PC-3 (cell line): ENCODE measurements around the gene RAET1E. TPM values are rescaled to one million over a fixed set of nuclear protein-coding genes. Genes with fewer than 3 reads are reported as not detected.

Experiments
- ATAC-seq: fragments of 200-7000 bp; cut with Tn5 transposase; 2 replicates; pipeline ENCODE4 v1.9.1; 2020; ENCODE audit warnings: mild to moderate bottlenecking, moderate library complexity
- BruUV-seq: library from RNA; stranded (reverse); fragments of 400-500 nt; replicated peaks from 2 replicates; lab custom pipeline; 2021; lab: Mats Ljungman, UMichigan
- CTCF ChIA-PET: fragments of 300-600 bp; sonication (Branson Sonifier 250); formaldehyde crosslinking; loops from one replicate; lab custom pipeline; 2022; ENCODE audit warnings: antibody characterized with exemption; lab: Charles Lee
- POLR2A ChIA-PET: fragments of 300-600 bp; sonication (Branson Sonifier 250); formaldehyde crosslinking; loops from one replicate; lab custom pipeline; 2022; ENCODE audit warnings: antibody characterized with exemption; ENCODE audit not compliant: unreplicated experiment; lab: Charles Lee
- DNase-seq: peaks from one replicate; pipeline ENCODE4 v3.0.0-alpha.2; 2015
- H2AFZ ChIP-seq: fragments of 300-600 bp; sonication (generic); 2 replicates; pipeline ENCODE4 v1.6.0; 2016; ENCODE audit warnings: antibody characterized with exemption, low read length
- H3F3A ChIP-seq: fragments of 300-600 bp; sonication (generic); one replicate; pipeline ENCODE4 v1.6.0; 2017; ENCODE audit warnings: antibody characterized with exemption, low read length, control low read depth, mild to moderate bottlenecking; ENCODE audit not compliant: unreplicated experiment
- H3K27ac ChIP-seq: fragments of 300-600 bp; sonication (generic); 2 replicates; pipeline ENCODE4 v1.5.1; 2016; ENCODE audit warnings: mild to moderate bottlenecking, low read length
- H3K27me3 ChIP-seq: fragments of 300-600 bp; sonication (generic); 2 replicates; pipeline ENCODE4 v1.6.1; 2016; ENCODE audit warnings: low read length, mixed read lengths
- H3K36me3 ChIP-seq: fragments of 300-600 bp; sonication (generic); 2 replicates; pipeline ENCODE4 v1.6.1; 2016; ENCODE audit warnings: low read depth, mixed run types, low read length, mixed read lengths
- H3K4me1 ChIP-seq: fragments of 300-600 bp; sonication (generic); 2 replicates; pipeline ENCODE4 v1.5.1; 2016; ENCODE audit warnings: low read length; ENCODE audit not compliant: insufficient read depth
- H3K4me2 ChIP-seq: fragments of 300-600 bp; sonication (generic); 2 replicates; pipeline ENCODE4 v1.6.0; 2016; ENCODE audit warnings: low read length
- H3K4me3 ChIP-seq: fragments of 300-600 bp; sonication (generic); 2 replicates; pipeline ENCODE4 v1.5.1; 2016; ENCODE audit warnings: mild to moderate bottlenecking, low read length, mixed read lengths
- H3K79me2 ChIP-seq: fragments of 300-600 bp; sonication (generic); 2 replicates; pipeline ENCODE4 v1.6.1; 2017; ENCODE audit warnings: low read length, mixed read lengths
- H3K9ac ChIP-seq: fragments of 300-600 bp; sonication (generic); 2 replicates; pipeline ENCODE4 v1.6.0; 2016; ENCODE audit warnings: mild to moderate bottlenecking, low read length
- H3K9me2 ChIP-seq: fragments of 300-600 bp; sonication (generic); replicated peaks from 2 replicates; pipeline ENCODE4 v1.6.1; 2016; ENCODE audit warnings: mixed run types, low read length, mixed read lengths
- H3K9me3 ChIP-seq: fragments of 300-600 bp; sonication (generic); 2 replicates; pipeline ENCODE4 v1.6.1; 2016; ENCODE audit warnings: low read length, mixed read lengths
- H4K20me1 ChIP-seq: fragments of 300-600 bp; sonication (generic); 2 replicates; pipeline ENCODE4 v1.6.1; 2016; ENCODE audit warnings: low read length, mixed read lengths
- CTCF ChIP-seq: fragments of 300-600 bp; sonication (generic); conservative IDR thresholded peaks from 2 replicates; pipeline ENCODE4 v1.5.1; 2017; ENCODE audit warnings: antibody characterized with exemption, low read depth, mild to moderate bottlenecking, low read length
- EZH2 ChIP-seq: fragments of 300-600 bp; sonication (generic); IDR thresholded peaks from one replicate; pipeline ENCODE4 v1.6.1; 2017; ENCODE audit warnings: antibody characterized with exemption, mild to moderate bottlenecking, low read length; ENCODE audit not compliant: unreplicated experiment
- EZH2phosphoT487 ChIP-seq: fragments of 300-600 bp; sonication (generic); IDR thresholded peaks from 2 replicates; pipeline ENCODE4 v1.6.1; 2018; ENCODE audit warnings: mild to moderate bottlenecking, antibody characterized with exemption, low read length, borderline replicate concordance
- intact Hi-C: fragments of 100-400 bp; cut with micrococcal nuclease; formaldehyde crosslinking; loops from 2 replicates; pipeline ENCODE4 v1.9.0; 2023
- total RNA-seq: library from RNA; depleted of rRNA; stranded (reverse); fragments of >200 nt; gene quantifications from 2 replicates; pipeline ENCODE4 v1.2.3, GENCODE V29; 2014

The RAET1E gene
- total RNA-seq, 1 experiment from 2014 or later = 0.40 TPM

- no peaks in the 10 kb centered on the region for H4K20me1 ChIP-seq
- H3K4me1 ChIP-seq = peaks cover 36% of the 10 kb centered on the region
- POLR2A ChIA-PET = no interaction called here
- H3F3A ChIP-seq = no peaks in the 10 kb centered on the region
- H3K36me3 ChIP-seq = no peaks in the 10 kb centered on the region
- no peak overlapping the region for H3K27ac ChIP-seq
- no peak overlapping the region for H3K9ac ChIP-seq
- no peak overlapping the region for H3K4me3 ChIP-seq
- TF ChIP-seq EZH2phosphoT487 (no peak), CTCF (no peak), EZH2 (no peak)
- H3K4me2 ChIP-seq = no peak overlapping the region
- no peak overlapping the region for H2AFZ ChIP-seq
- no peaks in the 10 kb centered on the region for H3K9me3 ChIP-seq
- intact Hi-C loops = no loop called here
- no peak for DNase-seq
- no peaks in the 10 kb centered on the region for H3K79me2 ChIP-seq
- H3K27me3 ChIP-seq = no peaks in the 10 kb centered on the region
- CTCF ChIA-PET = interaction anchor here (1.1 kb wide), 1 partner anchor 58 kb away, joined by 3 read pairs; no protein-coding TSS in a partner anchor
- BruUV-seq = no TSS peak
- H3K9me2 ChIP-seq = no peaks in the 10 kb centered on the region
- ATAC-seq = no peak
Observed at GRCh38 chr6:149898966-149899365, 1.1 kb upstream of the RAET1E start.

GRCh38 chr6:149897015-149897697 is 757 bp downstream of the RAET1E start:
- intact Hi-C loops = no loop called here
- TF ChIP-seq CTCF = no peak
- no peak for TF ChIP-seq EZH2
- no peak for TF ChIP-seq EZH2phosphoT487

GRCh38 chr6:149896491-149896890 is 1.4 kb downstream of the RAET1E start:
- Histone ChIP-seq H3K9ac (peak overlapping the region; percentile 8; the same call in 1 of the 2 replicates), H3K4me3 (no peak overlapping the region), H3K9me2 (no peaks in the 10 kb centered on the region), H3K27ac (peak overlapping the region; percentile 86), H3K9me3 (no peaks in the 10 kb centered on the region), H3K27me3 (no peaks in the 10 kb centered on the region), H3K79me2 (no peaks in the 10 kb centered on the region), H4K20me1 (no peaks in the 10 kb centered on the region), H3K4me1 (peaks cover 36% of the 10 kb centered on the region), H3K4me2 (peak overlapping the region; percentile 79), H3K36me3 (no peaks in the 10 kb centered on the region), H2AFZ (no peak overlapping the region), H3F3A (no peaks in the 10 kb centered on the region)
- CTCF ChIA-PET = no interaction called here
- no TSS peak for BruUV-seq
- DNase-seq (peak; percentile 20), ATAC-seq (peak; percentile 18; the same call in 1 of the 2 replicates)
- POLR2A ChIA-PET = no interaction called here
- intact Hi-C loops = no loop called here
- TF ChIP-seq EZH2phosphoT487 (no peak), CTCF (no peak), EZH2 (no peak)

More at GRCh38 chr6:149897015-149897697, 757 bp downstream of the RAET1E start:
- Histone ChIP-seq H3F3A (no peaks in the 10 kb centered on the region), H3K9ac (peak overlapping the region; percentile 34; the same call in 1 of the 2 replicates), H3K4me1 (peaks cover 36% of the 10 kb centered on the region), H3K79me2 (no peaks in the 10 kb centered on the region), H2AFZ (peak overlapping the region; percentile 71), H3K4me2 (peak overlapping the region; percentile 79), H3K27me3 (no peaks in the 10 kb centered on the region), H3K9me3 (no peaks in the 10 kb centered on the region), H3K36me3 (no peaks in the 10 kb centered on the region), H3K9me2 (no peaks in the 10 kb centered on the region), H3K27ac (peak overlapping the region; percentile 86), H4K20me1 (no peaks in the 10 kb centered on the region), H3K4me3 (peak overlapping the region; percentile 57; the same call in 1 of the 2 replicates)
- no TSS peak for BruUV-seq
- ChIA-PET POLR2A (no interaction called here), CTCF (no interaction called here)
- DNase-seq (peak; percentile 83), ATAC-seq (peak; percentile 71)
